Measurements from ENCODE around the gene ANTXR2.

ANTXR2 gene

GRCh38 chr4:80092847-80093246 is 19.8 kb upstream of the ANTXR2 start:
- in situ Hi-C loops (cut with MboI; ENCODE audit: low sequenced_read_pairs), result no loop called here

- in situ Hi-C loops (cut with MboI; ENCODE audit: low sequenced_read_pairs), result no loop called here
These were observed 19.1 kb upstream of the ANTXR2 start for GRCh38 chr4:80092088-80092487.

- in situ Hi-C loops (cut with MboI; ENCODE audit: low sequenced_read_pairs), result no loop called here
These were observed 18.7 kb upstream of the ANTXR2 start for GRCh38 chr4:80091688-80092087.

DNA sequence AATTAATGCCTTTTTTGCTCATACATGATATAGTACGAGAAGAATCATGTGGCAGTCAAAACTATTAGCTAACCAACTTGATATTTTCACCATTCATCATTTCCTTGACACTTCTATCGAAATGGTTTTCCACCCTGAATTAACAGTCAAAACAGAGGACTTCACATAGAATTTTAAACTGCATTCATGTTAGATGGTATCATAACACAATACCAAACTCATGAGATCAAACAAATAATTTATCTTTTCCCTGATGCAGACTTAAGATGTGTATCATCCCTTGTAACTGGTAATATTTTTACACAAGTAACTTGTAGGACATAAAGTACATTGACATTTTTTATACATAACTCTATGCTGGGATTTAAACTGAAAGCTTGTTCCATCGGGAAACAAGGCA is 18.2 kb upstream of the ANTXR2 start:
- in situ Hi-C loops (cut with MboI; ENCODE audit: low sequenced_read_pairs), result no loop called here

- in situ Hi-C loops (cut with MboI; ENCODE audit: low sequenced_read_pairs), result no loop called here
These were observed 17.1 kb upstream of the ANTXR2 start for GRCh38 chr4:80090090-80090489.

GRCh38 chr4:80088471-80088870 is 15.4 kb upstream of the ANTXR2 start:
- in situ Hi-C loops (cut with MboI; ENCODE audit: low sequenced_read_pairs), result no loop called here

- in situ Hi-C loops (cut with MboI; ENCODE audit: low sequenced_read_pairs), result no loop called here
These were observed 13.3 kb upstream of the ANTXR2 start for GRCh38 chr4:80086296-80086695.

DNA sequence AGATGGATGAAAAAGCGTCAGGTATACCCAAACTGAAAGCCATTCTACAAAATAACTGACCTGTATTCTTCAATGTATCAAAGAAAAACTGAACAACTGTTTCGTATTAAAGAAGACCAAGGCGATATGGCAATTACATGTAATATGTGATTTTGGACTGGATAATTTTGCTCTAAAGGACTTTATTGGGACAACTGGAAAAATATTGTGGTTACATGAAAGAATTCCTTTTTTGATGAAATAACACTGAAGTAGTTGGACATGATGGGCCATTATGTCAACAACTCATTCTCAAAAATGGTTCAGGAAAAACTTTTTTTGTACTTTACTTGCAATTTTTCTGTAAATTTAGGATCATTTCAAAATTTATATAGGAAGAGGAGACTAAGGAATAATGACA is 12.1 kb upstream of the ANTXR2 start:
- in situ Hi-C loops (cut with MboI; ENCODE audit: low sequenced_read_pairs), result no loop called here

DNA sequence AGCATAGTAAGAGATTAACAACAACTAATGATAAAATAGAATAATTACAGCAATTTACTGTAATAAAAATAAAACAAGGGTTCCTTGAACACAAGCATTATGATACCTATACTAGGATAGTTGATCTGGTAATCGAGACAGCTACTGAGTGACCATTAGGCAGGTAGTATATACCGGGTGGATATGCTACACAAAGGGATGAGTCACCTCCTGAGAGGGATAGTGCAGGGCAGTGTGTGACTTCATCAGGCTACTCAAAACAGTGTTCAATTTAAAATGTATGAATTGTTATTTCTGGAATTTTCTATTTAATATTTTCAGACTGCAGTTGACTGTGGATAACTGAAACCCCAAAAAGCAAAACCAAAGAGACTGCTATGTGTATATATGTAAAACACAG is 9.7 kb upstream of the ANTXR2 start:
- in situ Hi-C loops (cut with MboI; ENCODE audit: low sequenced_read_pairs), result no loop called here

- in situ Hi-C loops (cut with MboI; ENCODE audit: low sequenced_read_pairs), result no loop called here
These were observed 8.5 kb upstream of the ANTXR2 start for GRCh38 chr4:80081566-80081965.

- in situ Hi-C loops (cut with MboI; ENCODE audit: low sequenced_read_pairs), result no loop called here
These were observed 6.4 kb upstream of the ANTXR2 start for GRCh38 chr4:80079255-80079923.

- in situ Hi-C loops (cut with MboI; ENCODE audit: low sequenced_read_pairs), result no loop called here
These were observed 5.5 kb upstream of the ANTXR2 start for GRCh38 chr4:80078346-80079092.

DNA sequence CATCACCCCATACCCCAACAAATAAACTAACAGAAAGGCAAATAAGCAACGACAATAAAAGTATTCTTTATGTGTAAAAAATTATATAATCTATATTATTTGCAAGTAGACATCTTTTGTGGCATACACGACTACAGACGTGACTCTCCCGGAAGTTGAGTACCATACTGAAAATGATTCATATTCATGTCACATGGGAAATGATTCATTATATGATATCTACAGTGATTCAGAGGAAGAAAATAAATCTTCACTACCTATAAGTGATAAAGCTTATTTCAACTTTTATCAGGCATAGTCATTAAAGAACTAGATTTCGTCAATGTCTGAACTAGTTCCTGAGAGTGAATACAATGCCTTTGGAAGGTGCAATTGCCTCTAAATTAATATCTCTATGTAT is 4.6 kb upstream of the ANTXR2 start:
- in situ Hi-C loops (cut with MboI; ENCODE audit: low sequenced_read_pairs), result no loop called here

- in situ Hi-C loops (cut with MboI; ENCODE audit: low sequenced_read_pairs), result no loop called here
These were observed 3.7 kb upstream of the ANTXR2 start for GRCh38 chr4:80076681-80077080.

GRCh38 chr4:80075995-80076675 is 3.1 kb upstream of the ANTXR2 start:
- in situ Hi-C loops (cut with MboI; ENCODE audit: low sequenced_read_pairs), result no loop called here

DNA sequence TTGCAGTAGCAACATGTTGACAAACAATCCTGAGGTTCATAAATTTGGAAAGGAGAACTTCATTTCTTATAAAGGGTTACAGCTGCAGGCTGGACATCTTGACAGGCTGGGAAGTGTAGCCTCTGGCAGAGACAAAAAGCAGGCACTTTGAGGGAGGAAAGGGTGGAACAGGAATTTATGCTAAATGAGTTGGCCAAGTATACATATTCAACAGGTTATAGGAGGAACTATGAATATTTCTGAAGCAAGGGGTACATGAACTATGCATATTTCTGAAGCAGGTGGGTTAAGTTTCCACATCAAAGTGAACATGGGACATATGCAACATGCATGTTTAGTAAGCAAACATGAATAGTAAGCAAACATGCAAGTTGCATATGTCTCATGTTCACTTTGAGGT is 1.6 kb upstream of the ANTXR2 start:
- in situ Hi-C loops (cut with MboI; ENCODE audit: low sequenced_read_pairs), result no loop called here

GRCh38 chr4:80074069-80074468 is 1.0 kb upstream of the ANTXR2 start:
- in situ Hi-C loops (cut with MboI; ENCODE audit: low sequenced_read_pairs), result no loop called here

- in situ Hi-C loops (cut with MboI; ENCODE audit: low sequenced_read_pairs), result no loop called here
These were observed 512 bp upstream of the ANTXR2 start for GRCh38 chr4:80073473-80074008.

DNA sequence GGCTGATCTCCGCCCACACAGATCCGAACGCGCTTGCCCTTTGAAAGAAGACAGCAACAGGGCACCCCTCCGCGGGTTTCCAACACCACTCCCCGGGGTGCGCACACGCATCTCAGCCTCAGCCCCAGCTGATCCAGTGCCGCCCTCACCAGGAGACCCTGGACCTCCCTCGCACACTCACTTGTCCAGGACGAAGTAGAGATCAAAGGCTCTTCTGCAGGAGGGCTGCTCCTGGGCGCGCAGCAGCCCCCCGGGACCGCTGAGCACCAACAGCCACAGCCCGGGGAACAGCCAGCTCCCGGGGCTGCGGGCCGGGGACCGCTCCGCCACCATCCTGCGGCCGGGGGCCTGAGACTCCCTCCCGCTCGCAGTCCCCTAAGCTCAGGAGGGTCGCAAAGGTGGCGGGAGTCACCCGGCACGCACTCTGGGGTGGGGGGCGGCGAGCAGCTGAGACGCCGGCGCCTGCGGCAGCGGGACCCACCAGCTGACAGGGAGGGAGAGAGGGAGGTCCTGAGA is 743 bp downstream of the ANTXR2 start:
- in situ Hi-C loops (cut with MboI; ENCODE audit: low sequenced_read_pairs), result no loop called here

DNA sequence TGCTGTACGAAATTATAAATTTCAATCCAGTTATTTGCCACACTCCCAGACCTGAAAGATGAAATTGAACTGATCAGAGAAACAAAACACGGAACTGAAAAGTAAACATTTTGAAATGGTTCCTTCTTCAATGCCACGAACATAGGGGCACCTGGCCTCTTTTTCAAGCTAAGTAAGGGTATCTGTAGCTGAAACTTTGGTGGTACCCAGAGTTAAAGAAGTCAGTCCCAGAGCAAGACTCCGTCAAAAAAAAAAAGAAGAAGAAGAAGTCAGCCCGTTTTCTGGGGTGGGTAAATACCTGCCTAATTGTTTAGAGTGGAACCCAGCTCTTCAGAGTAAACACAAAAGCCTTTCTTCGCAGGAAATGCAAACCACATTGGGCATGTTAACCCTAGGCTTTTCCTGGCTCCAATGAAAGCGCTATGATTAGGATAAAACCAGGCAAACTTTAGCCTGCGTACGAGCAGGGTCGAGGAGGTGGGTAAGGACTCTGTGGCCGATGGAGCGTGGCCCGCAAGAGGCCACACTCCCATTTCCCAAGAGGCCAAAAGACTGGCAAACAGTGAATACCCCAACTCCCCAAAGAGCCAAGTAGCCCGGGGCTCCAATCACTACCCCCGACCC is 1.3 kb downstream of the ANTXR2 start:
- in situ Hi-C loops (cut with MboI; ENCODE audit: low sequenced_read_pairs), result no loop called here
